ENCODE data around the gene SEC23IP. TPM values are rescaled to one million over a fixed set of nuclear protein-coding genes. Genes with fewer than 3 reads are reported as not detected.
A peak's percentile ranks its signal among the peaks of the same experiment; 100 is the strongest.

Gene SEC23IP
- total RNA-seq, result 10 to 100 TPM; 79.8 to 88.6 TPM

DNA sequence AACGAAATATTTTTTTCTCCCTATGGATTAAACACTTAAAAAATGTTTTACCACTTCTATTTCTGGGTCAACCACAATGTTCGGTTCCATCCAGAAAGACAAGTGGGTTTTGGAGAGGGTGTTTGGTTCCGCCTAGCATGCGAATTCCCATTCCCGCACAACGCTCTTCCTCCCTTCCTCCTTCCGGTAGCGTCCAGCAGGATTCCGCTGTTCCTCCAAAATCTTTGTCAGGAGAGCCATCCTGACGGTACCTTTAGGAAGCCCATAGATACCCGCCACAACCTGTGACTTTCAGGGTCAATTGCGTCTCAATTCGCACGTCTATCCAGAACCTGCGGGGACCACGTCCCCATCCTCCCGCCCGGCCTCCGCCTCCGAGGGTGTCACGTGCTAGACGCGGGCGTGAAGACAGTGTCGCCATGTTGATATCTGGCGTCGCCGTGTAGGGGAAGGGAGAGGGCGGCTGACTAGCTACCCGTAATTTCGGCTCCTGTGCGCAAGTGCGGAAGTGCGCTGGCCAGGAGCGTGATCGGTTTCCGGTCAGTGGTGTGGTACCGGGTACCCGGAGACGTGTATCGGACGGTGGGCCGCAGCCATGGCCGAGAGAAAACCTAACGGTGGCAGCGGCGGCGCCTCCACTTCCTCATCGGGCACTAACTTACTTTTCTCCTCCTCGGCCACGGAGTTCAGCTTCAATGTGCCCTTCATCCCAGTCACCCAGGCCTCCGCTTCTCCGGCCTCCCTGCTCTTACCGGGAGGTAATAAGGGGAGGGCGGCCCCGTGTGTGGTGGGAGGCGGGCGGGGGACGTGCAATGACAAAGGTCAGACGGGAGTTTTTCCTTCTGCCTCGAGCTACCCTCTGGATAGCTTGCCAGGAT, at the start of gene SEC23IP:
SEC23IP (plus strand) TSS at position 543 of the 878 bp plus-strand sequence; CDS start at position 596, 53 bp downstream.
- H3K4me3 Mint-ChIP-seq, result peak within 1 kb of the TSS; percentile 96
- no peaks in the 10 kb centered on the region for H3K27me3 Mint-ChIP-seq
- H3K27ac Mint-ChIP-seq, result peak within 1 kb of the TSS; percentile 97
- peaks cover 34% of the 10 kb centered on the region for H3K4me1 Mint-ChIP-seq
- peak; percentile 93 for DNase-seq
- peaks cover 8% of the 10 kb centered on the region for H3K9me3 Mint-ChIP-seq
- peaks cover 17% of the 10 kb centered on the region for H3K36me3 Mint-ChIP-seq

DNA sequence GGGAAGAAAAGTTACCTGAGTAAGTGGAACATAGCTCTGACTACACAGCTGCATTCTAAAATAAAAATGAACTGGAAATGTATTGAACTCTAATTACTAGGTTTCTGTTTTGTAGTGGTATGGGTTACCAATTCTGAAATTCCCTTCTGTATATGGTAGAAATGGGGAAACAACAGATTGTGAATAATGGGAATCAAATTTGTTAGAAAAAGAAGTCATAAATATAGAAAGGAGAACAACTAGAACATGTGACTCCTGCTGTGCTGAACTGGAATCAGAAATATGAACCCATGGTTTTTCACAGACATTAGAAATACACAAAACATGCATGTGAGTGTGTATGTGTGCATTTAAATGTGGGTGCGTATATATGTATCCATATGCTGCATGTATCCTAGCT, 46.9 kb upstream of the SEC23IP start:
- H3K27ac Mint-ChIP-seq, result no peak overlapping the region
- DNase-seq, result no peak
- no peaks in the 10 kb centered on the region for H3K27me3 Mint-ChIP-seq
- H3K4me1 Mint-ChIP-seq, result peaks cover 3% of the 10 kb centered on the region
- H3K9me3 Mint-ChIP-seq, result no peaks in the 10 kb centered on the region
- no peak overlapping the region for H3K4me3 Mint-ChIP-seq
- H3K36me3 Mint-ChIP-seq, result peaks cover 24% of the 10 kb centered on the region

DNA sequence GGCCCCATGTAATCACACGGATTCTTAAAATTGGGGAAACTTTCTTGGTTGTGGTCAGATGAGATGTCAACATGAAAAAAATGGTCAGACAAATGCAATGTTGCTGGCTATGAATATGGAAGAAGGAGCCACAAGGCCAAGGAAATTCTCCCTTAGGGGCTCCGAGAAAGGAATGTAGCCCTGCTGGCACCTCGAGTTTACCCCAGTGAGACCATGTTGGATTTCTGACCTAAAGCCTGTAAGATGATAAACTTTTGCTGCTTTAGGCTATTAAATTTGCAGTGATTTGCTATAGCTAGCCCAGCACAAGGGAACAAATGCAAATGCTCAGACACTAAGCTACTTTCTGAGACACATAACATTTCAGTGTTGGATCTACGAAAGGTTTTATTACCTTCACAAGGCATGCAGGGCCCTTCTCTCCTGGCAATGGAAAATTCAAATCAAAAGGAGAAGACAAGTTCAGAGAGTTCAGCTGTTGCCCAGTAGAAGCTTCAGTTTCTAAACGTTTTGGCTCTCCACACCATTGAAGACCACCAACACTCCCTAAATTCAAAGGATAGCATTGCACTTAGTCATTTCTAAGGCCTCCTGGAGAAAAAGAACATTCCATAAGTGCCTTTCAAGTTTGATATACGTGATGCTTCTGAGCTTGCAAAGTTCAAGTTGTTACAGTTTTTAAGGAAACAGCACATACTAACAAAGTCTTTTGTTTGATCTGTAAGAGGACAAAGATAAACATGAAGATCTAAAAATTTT, 43.3 kb upstream of the SEC23IP start:
- Mint-ChIP-seq H3K9me3 (no peaks in the 10 kb centered on the region), H3K27me3 (no peaks in the 10 kb centered on the region), H3K36me3 (peaks cover 20% of the 10 kb centered on the region), H3K27ac (no peak overlapping the region), H3K4me1 (peaks cover 3% of the 10 kb centered on the region), H3K4me3 (no peak overlapping the region)
- DNase-seq, result no peak

DNA sequence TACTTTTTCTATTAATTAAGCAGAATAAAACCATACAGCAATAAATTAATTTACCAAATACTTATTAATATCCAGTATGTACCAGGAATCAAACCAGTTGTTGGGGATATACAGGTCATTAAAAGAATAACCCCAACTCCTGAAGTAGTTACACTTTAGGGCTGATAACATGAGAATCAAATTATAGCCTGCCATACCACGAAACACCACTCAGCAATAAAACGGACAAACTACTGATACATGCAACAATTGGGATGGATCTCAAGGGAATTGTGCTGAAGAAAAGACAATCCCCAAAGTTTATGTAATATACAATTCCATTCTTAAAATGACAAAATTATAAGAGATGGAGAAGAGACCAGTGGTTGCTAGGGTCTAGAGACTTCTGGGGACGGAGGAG, 42.6 kb upstream of the SEC23IP start:
- peaks cover 3% of the 10 kb centered on the region for H3K4me1 Mint-ChIP-seq
- no peak overlapping the region for H3K4me3 Mint-ChIP-seq
- no peaks in the 10 kb centered on the region for H3K9me3 Mint-ChIP-seq
- DNase-seq, result no peak
- no peaks in the 10 kb centered on the region for H3K27me3 Mint-ChIP-seq
- no peak overlapping the region for H3K27ac Mint-ChIP-seq
- H3K36me3 Mint-ChIP-seq, result peaks cover 17% of the 10 kb centered on the region

DNA sequence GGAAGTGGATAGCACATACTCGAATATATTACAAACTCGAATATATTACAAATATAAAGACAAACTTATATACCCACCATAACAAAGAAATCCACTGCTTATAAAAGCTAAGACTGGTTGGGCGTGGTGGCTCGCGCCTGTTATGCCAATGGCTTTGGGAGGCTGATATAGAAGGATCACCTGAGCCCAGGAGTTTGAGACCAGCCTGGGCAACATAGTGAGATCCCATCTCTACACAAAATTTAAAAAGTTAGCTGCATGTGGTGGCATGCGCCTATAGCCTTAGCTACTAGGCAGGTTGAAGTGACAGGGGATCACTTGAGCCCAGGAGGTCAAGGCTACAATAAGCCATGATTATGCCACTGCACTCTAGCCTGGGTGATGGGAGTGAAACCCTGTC, 40.3 kb upstream of the SEC23IP start:
- H3K36me3 Mint-ChIP-seq, result peaks cover 10% of the 10 kb centered on the region
- no peak for DNase-seq

DNA sequence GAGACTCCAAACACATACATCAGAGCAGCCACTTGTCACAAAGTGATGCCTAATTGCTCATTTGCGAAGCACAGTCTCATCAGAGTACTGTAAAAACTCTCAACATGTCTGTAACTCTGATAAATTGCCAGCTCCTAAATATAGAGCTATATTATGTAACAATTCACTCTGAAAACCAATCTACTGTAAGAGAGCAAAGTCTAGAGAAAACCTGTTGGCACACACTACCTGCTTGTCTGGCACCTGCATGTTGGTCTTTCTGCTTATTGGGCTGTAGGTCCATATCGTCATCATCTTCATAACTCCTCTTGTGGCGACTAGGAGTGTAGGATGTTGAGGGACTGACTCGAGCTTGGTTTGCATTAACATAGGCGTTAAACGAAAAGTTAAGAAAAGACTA, 39.7 kb upstream of the SEC23IP start:
- no peaks in the 10 kb centered on the region for H3K9me3 Mint-ChIP-seq
- H3K27me3 Mint-ChIP-seq, result no peaks in the 10 kb centered on the region
- H3K4me3 Mint-ChIP-seq, result no peak overlapping the region
- DNase-seq, result no peak
- peaks cover 10% of the 10 kb centered on the region for H3K36me3 Mint-ChIP-seq
- peaks cover 3% of the 10 kb centered on the region for H3K4me1 Mint-ChIP-seq
- no peak overlapping the region for H3K27ac Mint-ChIP-seq

More for the DNA sequence above, 40.3 kb upstream of the SEC23IP start:
- no peak overlapping the region for H3K27ac Mint-ChIP-seq
- peaks cover 3% of the 10 kb centered on the region for H3K4me1 Mint-ChIP-seq
- H3K27me3 Mint-ChIP-seq, result no peaks in the 10 kb centered on the region
- no peak overlapping the region for H3K4me3 Mint-ChIP-seq
- no peaks in the 10 kb centered on the region for H3K9me3 Mint-ChIP-seq

DNA sequence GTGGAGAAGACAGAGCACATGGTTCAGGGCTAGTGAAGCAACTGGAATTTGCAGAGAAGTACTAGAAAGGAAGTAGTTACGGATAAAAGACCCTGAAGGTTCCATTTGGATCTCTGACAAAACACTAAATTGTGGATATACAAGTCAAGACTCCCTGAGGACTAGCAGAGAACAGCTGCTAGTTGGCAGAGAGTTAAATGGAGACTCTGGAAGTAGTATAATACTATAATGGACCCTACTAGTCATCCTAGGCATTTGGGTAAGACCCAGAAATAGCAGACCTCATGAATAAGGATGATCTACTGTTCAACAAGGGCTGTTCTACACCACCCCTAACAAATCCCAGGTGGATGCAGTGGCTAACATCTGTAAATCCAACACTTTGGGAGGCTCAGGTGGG, 39.0 kb upstream of the SEC23IP start:
- peaks cover 3% of the 10 kb centered on the region for H3K4me1 Mint-ChIP-seq
- no peak overlapping the region for H3K27ac Mint-ChIP-seq
- no peaks in the 10 kb centered on the region for H3K9me3 Mint-ChIP-seq
- no peaks in the 10 kb centered on the region for H3K27me3 Mint-ChIP-seq
- H3K36me3 Mint-ChIP-seq, result peaks cover 10% of the 10 kb centered on the region
- H3K4me3 Mint-ChIP-seq, result no peak overlapping the region
- DNase-seq, result no peak

DNA sequence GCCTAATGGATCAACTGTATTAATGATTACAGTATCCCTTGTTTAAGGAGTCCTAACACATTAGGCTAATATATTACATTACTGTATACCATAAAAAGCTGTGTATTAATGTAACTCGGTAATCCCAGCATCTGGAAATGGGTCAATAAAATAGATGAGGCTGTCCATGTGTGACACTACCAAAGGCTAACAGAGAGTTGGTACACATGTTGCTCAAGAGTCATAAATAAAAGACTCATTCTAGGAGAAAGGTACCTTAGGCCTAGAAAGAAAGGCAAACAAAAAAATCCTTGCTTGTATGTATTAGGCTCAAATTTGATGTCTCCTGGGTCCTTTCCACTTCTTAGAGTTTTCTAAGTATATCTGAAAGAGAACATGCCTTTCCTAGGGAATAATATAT, 34.5 kb upstream of the SEC23IP start:
- Mint-ChIP-seq H3K27me3 (no peaks in the 10 kb centered on the region), H3K4me1 (peaks cover 27% of the 10 kb centered on the region), H3K36me3 (peaks cover 16% of the 10 kb centered on the region), H3K9me3 (no peaks in the 10 kb centered on the region), H3K27ac (no peak overlapping the region), H3K4me3 (no peak overlapping the region)
- no peak for DNase-seq

DNA sequence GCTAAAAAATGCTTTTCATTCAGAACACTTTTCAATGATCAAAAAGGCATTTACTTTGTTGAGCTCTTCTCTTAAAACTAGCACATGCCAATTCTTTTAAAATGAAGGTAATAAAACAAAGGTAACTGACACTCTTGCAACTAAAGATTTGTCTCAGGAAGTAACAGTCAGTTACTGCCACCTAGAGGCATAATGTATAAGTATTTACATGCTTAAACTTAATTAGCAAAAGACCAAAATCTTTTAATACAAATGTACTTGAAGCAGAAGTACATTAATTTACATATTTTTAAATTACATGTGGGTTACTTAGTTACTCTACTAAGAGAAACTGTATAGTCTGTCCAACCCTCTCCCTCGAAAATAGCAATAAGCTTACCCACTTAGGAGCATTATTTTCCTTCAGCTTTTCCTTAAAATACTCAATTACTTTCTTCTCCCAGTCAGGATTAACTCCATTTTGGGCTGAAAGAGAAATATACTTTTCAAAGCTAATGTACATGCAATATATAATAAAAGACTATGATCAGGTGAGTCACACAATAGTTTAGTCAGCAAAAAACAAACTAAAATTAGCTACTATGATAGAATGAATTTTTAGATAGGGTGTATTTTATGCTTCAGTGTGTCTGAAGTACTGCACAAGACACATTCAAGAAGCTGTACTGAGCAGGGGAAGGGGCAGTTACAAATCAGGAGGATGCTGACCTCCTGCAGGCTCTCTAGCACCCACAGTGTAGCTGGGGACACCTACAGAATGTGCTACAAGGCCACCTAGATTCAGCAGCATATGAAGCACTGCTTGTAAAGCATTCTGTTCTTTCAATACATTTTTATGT, 32.9 kb upstream of the SEC23IP start:
- Mint-ChIP-seq H3K4me1 (peaks cover 32% of the 10 kb centered on the region), H3K4me3 (no peak overlapping the region), H3K27ac (peak overlapping the region; percentile 69)

DNA sequence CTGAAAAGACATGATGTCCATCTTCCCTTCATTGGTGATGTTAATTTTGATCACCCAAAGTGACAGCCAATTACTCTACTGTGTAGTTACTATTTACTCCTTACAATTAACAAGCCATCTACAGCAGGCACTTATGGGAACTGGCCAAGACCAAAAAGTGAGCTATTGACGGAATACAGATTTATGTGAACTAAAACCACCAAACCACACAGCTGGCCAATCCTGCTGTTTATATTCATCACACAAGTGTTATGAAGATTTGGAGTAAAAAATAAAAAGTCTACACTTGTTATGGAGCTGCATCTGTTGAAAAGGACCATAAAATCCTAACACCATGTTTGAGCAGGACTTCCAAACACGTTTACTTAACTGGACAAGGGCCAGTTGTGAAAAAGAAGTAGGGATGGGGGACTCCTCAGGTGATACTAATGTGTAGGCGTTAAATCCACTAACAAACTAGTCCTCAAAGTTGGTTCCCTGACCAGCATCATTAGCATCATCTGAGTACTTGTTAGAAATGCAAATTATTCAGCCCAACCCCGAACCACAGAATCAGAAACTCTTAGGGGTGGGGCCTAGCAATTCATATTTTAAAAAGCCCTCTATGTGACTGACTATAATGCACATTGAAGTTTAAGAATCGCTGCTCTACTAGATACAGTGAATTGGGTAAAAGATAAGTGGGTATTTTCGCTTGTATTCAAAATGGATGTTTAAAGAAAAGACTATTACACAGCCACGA, 31.5 kb upstream of the SEC23IP start:
- no peak for DNase-seq
- Mint-ChIP-seq H3K27ac (peak overlapping the region; percentile 3), H3K36me3 (peaks cover 36% of the 10 kb centered on the region), H3K4me3 (no peak overlapping the region), H3K27me3 (no peaks in the 10 kb centered on the region), H3K4me1 (peaks cover 37% of the 10 kb centered on the region), H3K9me3 (peaks cover 10% of the 10 kb centered on the region)

More for the DNA sequence above, 32.9 kb upstream of the SEC23IP start:
- Mint-ChIP-seq H3K27me3 (no peaks in the 10 kb centered on the region), H3K9me3 (peaks cover 7% of the 10 kb centered on the region), H3K36me3 (peaks cover 23% of the 10 kb centered on the region)
- no peak for DNase-seq

DNA sequence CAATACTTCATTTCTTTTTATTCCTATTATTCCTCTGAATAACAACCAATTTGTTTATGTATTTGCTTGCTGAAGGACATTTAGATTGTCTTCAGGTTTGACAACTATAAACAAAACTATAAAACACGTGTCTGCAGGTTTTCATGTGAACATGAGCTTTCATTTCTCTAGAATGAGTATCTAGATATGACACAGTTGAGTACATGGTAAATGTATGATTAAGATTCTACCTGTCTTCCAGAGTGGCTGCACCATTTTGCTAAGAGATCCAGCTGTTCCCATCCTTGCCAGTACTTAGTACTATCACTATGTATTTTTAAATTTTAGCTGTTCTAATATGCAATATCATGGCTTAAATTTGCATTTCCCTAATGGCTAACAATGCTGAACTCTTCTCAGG, 30.0 kb upstream of the SEC23IP start:
- Mint-ChIP-seq H3K9me3 (peaks cover 10% of the 10 kb centered on the region), H3K4me3 (no peak overlapping the region), H3K36me3 (peaks cover 43% of the 10 kb centered on the region), H3K4me1 (peaks cover 40% of the 10 kb centered on the region), H3K27me3 (no peaks in the 10 kb centered on the region), H3K27ac (no peak overlapping the region)
- DNase-seq, result no peak

DNA sequence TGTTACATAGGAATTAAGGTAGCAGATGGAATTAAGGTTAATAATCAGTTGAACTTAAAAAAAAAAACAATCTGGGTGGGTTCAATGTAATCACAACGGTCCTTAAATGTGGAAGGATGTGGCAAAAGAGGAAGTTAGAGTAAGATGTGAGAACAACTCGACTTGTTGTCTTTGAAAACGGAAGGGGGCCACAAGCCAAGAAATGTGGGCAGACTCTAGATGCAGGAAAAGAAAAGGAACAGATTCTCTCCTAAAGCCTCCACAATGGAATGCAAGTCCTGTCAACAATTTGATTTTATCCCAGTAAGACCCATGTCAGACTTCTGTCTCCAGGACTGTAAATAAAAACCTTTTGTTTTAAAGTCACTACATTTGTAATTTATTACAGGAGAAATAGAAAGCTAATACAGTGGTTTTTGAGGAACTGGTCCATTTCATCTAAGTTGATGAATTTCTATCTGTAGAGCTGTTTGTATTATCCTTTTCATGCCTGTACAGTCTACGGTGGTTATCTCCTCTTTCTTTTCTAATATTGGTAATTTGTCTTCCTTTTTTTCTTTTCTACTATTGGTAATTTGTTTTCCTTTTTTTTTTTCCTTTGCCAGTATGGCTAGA, 28.5 kb upstream of the SEC23IP start:
- H3K27ac Mint-ChIP-seq, result peak overlapping the region; percentile 57

DNA sequence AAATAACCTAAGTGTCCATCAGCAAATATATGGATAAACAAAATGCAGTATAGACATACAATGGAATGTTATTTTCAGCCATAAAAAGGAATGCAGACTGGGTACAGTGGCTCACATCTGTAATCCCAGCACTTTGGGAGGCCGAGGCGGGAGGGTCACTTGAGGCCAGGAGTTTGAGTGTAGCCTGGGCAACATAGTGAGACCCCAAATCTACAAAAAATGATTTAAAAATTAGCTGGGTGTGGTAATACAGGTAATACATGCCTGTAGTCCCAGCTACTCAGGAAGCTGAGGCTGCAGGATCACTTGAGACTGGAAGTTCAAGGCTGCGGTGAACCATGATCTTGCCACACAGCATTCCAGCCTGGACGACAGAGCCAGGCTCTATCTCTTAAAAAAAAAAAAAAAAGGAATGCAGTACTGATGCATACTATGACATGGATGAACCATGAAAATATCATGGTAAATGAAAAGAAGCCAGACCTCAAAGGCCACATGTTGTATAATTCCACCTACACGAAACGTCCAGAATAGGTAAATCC, 26.8 kb upstream of the SEC23IP start:
- Mint-ChIP-seq H3K9me3 (peaks cover 10% of the 10 kb centered on the region), H3K27ac (no peak overlapping the region), H3K4me1 (peaks cover 47% of the 10 kb centered on the region), H3K27me3 (no peaks in the 10 kb centered on the region), H3K36me3 (peaks cover 45% of the 10 kb centered on the region), H3K4me3 (no peak overlapping the region)
- DNase-seq, result no peak

More for the DNA sequence above, 28.5 kb upstream of the SEC23IP start:
- no peak for DNase-seq
- no peak overlapping the region for H3K4me3 Mint-ChIP-seq
- peaks cover 45% of the 10 kb centered on the region for H3K4me1 Mint-ChIP-seq
- H3K27me3 Mint-ChIP-seq, result no peaks in the 10 kb centered on the region
- peaks cover 10% of the 10 kb centered on the region for H3K9me3 Mint-ChIP-seq
- H3K36me3 Mint-ChIP-seq, result peaks cover 44% of the 10 kb centered on the region

DNA sequence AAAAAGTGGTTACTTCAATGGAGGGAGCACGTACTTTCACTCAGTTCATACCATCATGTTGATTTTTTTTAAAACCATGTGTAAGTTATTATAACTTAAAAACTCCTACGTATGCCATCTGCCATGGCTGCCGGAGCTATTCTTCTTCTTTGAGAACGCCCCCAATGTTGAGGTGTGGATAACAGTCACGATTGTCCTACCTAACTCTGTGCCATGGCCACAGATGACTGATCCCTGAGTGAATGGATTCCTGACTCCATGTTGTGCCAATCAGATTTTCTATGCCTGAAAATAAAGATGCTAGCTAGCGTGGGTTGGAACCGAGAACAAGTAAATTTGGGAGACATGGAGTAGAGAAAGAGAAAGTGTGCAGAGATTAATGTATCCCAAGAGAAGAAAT, 25.2 kb upstream of the SEC23IP start:
- Mint-ChIP-seq H3K4me1 (peaks cover 42% of the 10 kb centered on the region), H3K27me3 (no peaks in the 10 kb centered on the region), H3K4me3 (no peak overlapping the region), H3K9me3 (peaks cover 10% of the 10 kb centered on the region), H3K27ac (no peak overlapping the region), H3K36me3 (peaks cover 43% of the 10 kb centered on the region)
- DNase-seq, result no peak
